Endothelial cell of umbilical vein (primary cell): Measurements from ENCODE around the gene STUM. TPM values are rescaled to one million over a fixed set of nuclear protein-coding genes. Genes with fewer than 3 reads are reported as not detected.

Source experiments
- BruUV-seq: library from RNA; stranded (reverse); fragments of 400-500 nt; replicated peaks from 2 replicates; lab custom pipeline; 2021; lab: Mats Ljungman, UMichigan
- CTCF ChIA-PET: fragments of 300-600, 350-600 bp; sonication (Branson Sonifier 250); formaldehyde crosslinking; loops from one replicate; lab custom pipeline; 2021; ENCODE audit warnings: antibody characterized with exemption, inconsistent platforms; lab: Charles Lee
- POLR2A ChIA-PET: fragments of 300-600, 350-600 bp; sonication (Branson Sonifier 250); formaldehyde crosslinking; loops from one replicate; lab custom pipeline; 2021; ENCODE audit warnings: antibody characterized with exemption, inconsistent platforms; lab: Charles Lee
- DNase-seq: peaks from one replicate; pipeline ENCODE4 v3.0.0-alpha.2; 2011; ENCODE audit warnings: low read depth, low spot score
- FAIRE-seq: peaks from 2 replicates; lab custom pipeline; 2011; peaks lifted over from hg19 to GRCh38; lab: Jason Lieb, UNC
- H2AFZ ChIP-seq: 2 replicates; pipeline ENCODE4 v1.6.0; 2012; ENCODE audit warnings: low read depth, low read length, control low read depth, inconsistent platforms
- H3K27ac ChIP-seq: 2 replicates; pipeline ENCODE4 v1.5.1; 2011; ENCODE audit warnings: low read depth, mild to moderate bottlenecking, control low read depth, low read length, moderate library complexity; ENCODE audit not compliant: insufficient read depth
- H3K27me3 ChIP-seq, 2 experiments: 2 replicates each; pipeline versions ENCODE4 v1.6.0 to v1.6.1; 2011; ENCODE audit warnings: low read length in 2 of 2, mixed read lengths in 1 of 2; ENCODE audit not compliant: control insufficient read depth in 2 of 2, insufficient read depth in 2 of 2
- H3K36me3 ChIP-seq, 2 experiments: 2 replicates in 1 of 2; 3 replicates in 1 of 2; pipeline ENCODE4 v1.5.1; 2011; ENCODE audit warnings: low read length in 2 of 2, mild to moderate bottlenecking in 1 of 2, moderate library complexity in 1 of 2; ENCODE audit not compliant: control insufficient read depth in 2 of 2, insufficient read depth in 2 of 2; ENCODE audit errors: extremely low read depth in 1 of 2
- H3K4me1 ChIP-seq: 3 replicates; pipeline ENCODE4 v1.5.1; 2011; ENCODE audit warnings: mild to moderate bottlenecking, low read length; ENCODE audit not compliant: control insufficient read depth, insufficient read depth; ENCODE audit errors: extremely low read depth
- H3K4me2 ChIP-seq: 2 replicates; pipeline ENCODE4 v1.6.1; 2011; ENCODE audit warnings: low read length, control low read depth, mixed read lengths; ENCODE audit not compliant: insufficient read depth
- H3K4me3 ChIP-seq, 3 experiments: fragments of 200-600 bp in 1 of 3; sonication (generic), shearing (Covaris generic) in 1 of 3; replicated peaks in 1 of 3; 2 replicates each; pipeline ENCODE4 v1.5.1; 2011 to 2016; ENCODE audit warnings: control low read depth in 3 of 3, low read length in 3 of 3, mild to moderate bottlenecking in 2 of 3, inconsistent platforms in 1 of 3, low read depth in 1 of 3, moderate library complexity in 1 of 3; ENCODE audit not compliant: insufficient read depth in 1 of 3
- H3K79me2 ChIP-seq: 2 replicates; pipeline ENCODE4 v1.6.0; 2012; ENCODE audit warnings: low read length, inconsistent platforms; ENCODE audit not compliant: control insufficient read depth, insufficient read depth
- H3K9ac ChIP-seq: replicated peaks from 2 replicates; pipeline ENCODE3; 2011; ENCODE audit warnings: low read length, control low read depth; ENCODE audit not compliant: insufficient read depth; ENCODE audit errors: extremely low read depth
- H3K9me1 ChIP-seq: replicated peaks from 3 replicates; pipeline ENCODE4 v1.6.0; 2011; ENCODE audit warnings: mild to moderate bottlenecking, low read length; ENCODE audit not compliant: control insufficient read depth, insufficient read depth; ENCODE audit errors: extremely low read depth
- H3K9me3 ChIP-seq: replicated peaks from 2 replicates; pipeline ENCODE4 v1.5.1; 2012; ENCODE audit warnings: low read length, inconsistent platforms; ENCODE audit not compliant: control insufficient read depth, insufficient read depth
- H4K20me1 ChIP-seq: replicated peaks from 2 replicates; pipeline ENCODE3; 2011; ENCODE audit warnings: mild to moderate bottlenecking, low read length; ENCODE audit not compliant: control insufficient read depth, insufficient read depth; ENCODE audit errors: extremely low read depth
- CTCF ChIP-seq, 2 donors: IDR thresholded peaks; 1 replicate in 1 of 2; 2 replicates in 1 of 2; pipeline ENCODE4 v1.5.1; 2011; ENCODE audit warnings: low read length in 2 of 2, mild to moderate bottlenecking in 2 of 2, moderate library complexity in 2 of 2, control low read depth in 1 of 2, inconsistent platforms in 1 of 2, low read depth in 1 of 2; ENCODE audit not compliant: insufficient read depth in 1 of 2; ENCODE audit errors: extremely low read depth in 1 of 2
- EZH2 ChIP-seq: IDR thresholded peaks from 2 replicates; pipeline ENCODE4 v1.6.1; 2012; ENCODE audit warnings: borderline replicate concordance, low read depth, mild to moderate bottlenecking, moderate library complexity, low read length, inconsistent platforms; ENCODE audit not compliant: severe bottlenecking
- FOS ChIP-seq: IDR thresholded peaks from 2 replicates; pipeline ENCODE4 v1.6.1; 2011; ENCODE audit warnings: mild to moderate bottlenecking, low read length, moderate library complexity, borderline replicate concordance; ENCODE audit not compliant: insufficient read depth
- GATA2 ChIP-seq: IDR thresholded peaks from 2 replicates; pipeline ENCODE4 v1.7.0; 2011; ENCODE audit warnings: low read depth, mild to moderate bottlenecking, moderate library complexity, mixed read lengths, low read length; ENCODE audit not compliant: insufficient read length, insufficient read depth
- JUN ChIP-seq: IDR thresholded peaks from 2 replicates; pipeline ENCODE4 v1.6.1; 2011; ENCODE audit warnings: borderline replicate concordance, low read depth; ENCODE audit not compliant: insufficient read length, insufficient read depth
- MAX ChIP-seq: IDR thresholded peaks from 2 replicates; pipeline ENCODE4 v1.6.1; 2011; ENCODE audit not compliant: insufficient read depth, insufficient read length
- MYC ChIP-seq: IDR thresholded peaks from one replicate; pipeline ENCODE4 v1.6.1; 2011; ENCODE audit warnings: mild to moderate bottlenecking, low read depth, low read length
- POLR2A ChIP-seq: IDR thresholded peaks from 2 replicates; pipeline ENCODE4 v1.6.1; 2012; ENCODE audit warnings: low read depth, mild to moderate bottlenecking, control low read depth, low read length
- POLR2AphosphoS5 ChIP-seq: IDR thresholded peaks from 2 replicates; pipeline ENCODE4 v1.6.1; 2012; ENCODE audit warnings: low read depth, mild to moderate bottlenecking, control low read depth, low read length, moderate library complexity; ENCODE audit not compliant: insufficient read depth
- dilution Hi-C: fragments of 300-500 bp; cut with MboI; formaldehyde crosslinking; loops from one replicate; pipeline ENCODE4 v1.15.0; 2019; ENCODE audit warnings: low sequenced_read_pairs; ENCODE audit not compliant: extremely low pct_ligation_motif_present
- intact Hi-C: fragments of 100-400 bp; cut with micrococcal nuclease; formaldehyde crosslinking; loops from one replicate; pipeline ENCODE4 v1.10.0; 2022
- polyA plus RNA-seq, 4 experiments: library from polyadenylated mRNA; depleted of rRNA in 3 of 4; stranded (reverse) in 3 of 4; unstranded in 1 of 4; fragments of >200 nt; gene quantifications; 2 replicates each; pipeline versions ENCODE4 v1.2.1 to v1.2.3, GENCODE V29; 2011 to 2012; ENCODE audit warnings: missing spikeins in 1 of 4
- total RNA-seq: library from RNA; stranded (reverse); gene quantifications from 2 replicates; pipeline ENCODE4 v1.2.3, GENCODE V29; 2021

The STUM gene
- total and polyA plus RNA-seq, 2 donors (not counting 3 experiments of a cell fraction or from before 2014, with no cell fraction given): not detected

GRCh38 chr1:226506921-226507320 is 41.6 kb upstream of the STUM start:
- no TSS peak for BruUV-seq
- TF ChIP-seq FOS: no peak
- TF ChIP-seq MAX: no peak
- no peak for TF ChIP-seq GATA2
- no peak for TF ChIP-seq MYC
- no peak for TF ChIP-seq CTCF (IDR thresholded peaks at IDR 0.05; ENCODE audit: extremely low read depth in 1 of 2, insufficient read depth in 1 of 2, low read depth in 1 of 2, low read length in 2 of 2)
- TF ChIP-seq EZH2: no peak
- no peak for TF ChIP-seq JUN
- no peak for TF ChIP-seq POLR2AphosphoS5
- TF ChIP-seq POLR2A: no peak
- CTCF ChIA-PET: no interaction called here

More at GRCh38 chr1:226506921-226507320, 41.6 kb upstream of the STUM start:
- peaks cover 5 to 14% of the 10 kb centered on the region in 2 experiments for H3K27me3 ChIP-seq
- no peak overlapping the region for H3K4me3 ChIP-seq
- no peaks in the 10 kb centered on the region for H3K4me1 ChIP-seq
- H3K9me3 ChIP-seq: no peaks in the 10 kb centered on the region
- no peak overlapping the region for H3K9ac ChIP-seq
- no peak for DNase-seq
- no peaks in the 10 kb centered on the region for H3K9me1 ChIP-seq
- POLR2A ChIA-PET: no interaction called here
- H3K4me2 ChIP-seq: no peak overlapping the region
- H3K36me3 ChIP-seq: no peaks in the 10 kb centered on the region
- H2AFZ ChIP-seq: no peak overlapping the region
- no peak overlapping the region for H3K27ac ChIP-seq
- intact Hi-C loops (no loop called here), dilution Hi-C loops (no loop called here)
- no peak for FAIRE-seq
- no peaks in the 10 kb centered on the region for H4K20me1 ChIP-seq
- no peaks in the 10 kb centered on the region for H3K79me2 ChIP-seq
